WTC11 (cell line): Measurements from ENCODE around the gene FBRSL1.
"Not testable (repeated sequence)": the region's sequence is repeated elsewhere in the genome, so short reads cannot be mapped to it uniquely, and the experiment has no call there.

Experiments used
- ATF2 ChIP-seq: sonication (generic); formaldehyde crosslinking; IDR thresholded peaks from 2 replicates; pipeline ENCODE4 v1.8.1; 2022; ENCODE audit warnings: low read depth, missing genetic modification reagents, borderline replicate concordance
- CTCF ChIP-seq: fragments of 200-600 bp; IDR thresholded peaks from 2 replicates; pipeline ENCODE4 v1.8.0; 2022; ENCODE audit warnings: antibody characterized with exemption
- GABPB1 ChIP-seq: sonication (generic); formaldehyde crosslinking; IDR thresholded peaks from 2 replicates; pipeline ENCODE4 v1.8.1; 2023; ENCODE audit warnings: mild to moderate bottlenecking, missing genetic modification reagents
- IRF1 ChIP-seq: sonication (generic); formaldehyde crosslinking; IDR thresholded peaks from 2 replicates; pipeline ENCODE4 v1.8.0; 2023; ENCODE audit warnings: missing genetic modification reagents
- JAZF1 ChIP-seq: fragments of 250-450 bp; sonication (Bioruptor Pico); IDR thresholded peaks from 2 replicates; pipeline ENCODE4 v1.9.0; 2021; ENCODE audit warnings: moderate library complexity, mild to moderate bottlenecking, inconsistent platforms
- TEAD4 ChIP-seq: sonication (generic); formaldehyde crosslinking; IDR thresholded peaks from 2 replicates; pipeline ENCODE4 v1.8.0; 2022; ENCODE audit warnings: mild to moderate bottlenecking, missing genetic modification reagents
- USF1 ChIP-seq: sonication (generic); formaldehyde crosslinking; IDR thresholded peaks from 2 replicates; pipeline ENCODE4 v1.8.0; 2022; ENCODE audit warnings: mild to moderate bottlenecking, missing genetic modification reagents
- ZBTB43 ChIP-seq: sonication (generic); formaldehyde crosslinking; IDR thresholded peaks from 2 replicates; pipeline ENCODE4 v1.8.1; 2023; ENCODE audit warnings: mild to moderate bottlenecking, missing genetic modification reagents
- ZSCAN18 ChIP-seq: fragments of 250-450 bp; sonication (Bioruptor Pico); IDR thresholded peaks from 2 replicates; pipeline ENCODE4 v2.1.2; 2022; ENCODE audit warnings: mild to moderate bottlenecking, moderate library complexity

GRCh38 chr12:132440420-132440819, 49.5 kb upstream of the FBRSL1 start:
- not testable (repeated sequence) for TF ChIP-seq USF1; CTCF; JAZF1 (CRISPR knock-in tag); ATF2 (CRISPR knock-in tag); ZSCAN18 (CRISPR knock-in tag); GABPB1 (CRISPR knock-in tag); IRF1 (CRISPR knock-in tag); ZBTB43 (CRISPR knock-in tag); TEAD4 (CRISPR knock-in tag)
